NCI-H774 (cell line): Measurements from ENCODE around the gene ALDH1A3.
A peak's percentile ranks its signal among the peaks of the same experiment; 100 is the strongest.
"Not testable (repeated sequence)": the region's sequence is repeated elsewhere in the genome, so short reads cannot be mapped to it uniquely, and the experiment has no call there.

Experiments
- DNase-seq: peaks from one replicate; lab custom pipeline; 2025; lab: John Stamatoyannopoulos, UW

The ALDH1A3 gene

GRCh38 chr15:100879464-100880138 lies at the start of gene ALDH1A3:
TSS of gene ALDH1A3 (plus strand) at chr15:100879831. CDS start at chr15:100879908, 77 bp downstream.
- no peak for DNase-seq

DNA sequence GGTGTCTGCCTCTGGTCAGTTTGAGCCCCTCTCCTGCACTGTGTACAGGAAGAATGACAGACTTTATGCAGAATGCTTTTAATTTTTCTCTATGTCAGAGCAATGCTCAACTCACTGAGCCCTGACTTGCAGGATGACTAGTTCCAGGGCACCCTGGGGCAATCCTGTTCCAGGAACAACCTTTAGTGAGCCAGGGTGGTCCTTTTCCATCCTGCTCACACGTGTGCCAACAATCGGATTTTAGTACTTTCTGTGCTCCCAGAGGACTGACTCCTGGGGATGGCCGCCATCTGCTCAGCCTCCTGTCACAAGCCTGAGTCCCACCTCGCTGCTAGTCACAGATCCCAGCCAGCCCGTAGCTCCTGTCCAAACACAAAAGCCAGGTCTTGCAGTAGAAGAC lies 48.2 kb upstream of the ALDH1A3 start:
- DNase-seq, result no peak

DNA sequence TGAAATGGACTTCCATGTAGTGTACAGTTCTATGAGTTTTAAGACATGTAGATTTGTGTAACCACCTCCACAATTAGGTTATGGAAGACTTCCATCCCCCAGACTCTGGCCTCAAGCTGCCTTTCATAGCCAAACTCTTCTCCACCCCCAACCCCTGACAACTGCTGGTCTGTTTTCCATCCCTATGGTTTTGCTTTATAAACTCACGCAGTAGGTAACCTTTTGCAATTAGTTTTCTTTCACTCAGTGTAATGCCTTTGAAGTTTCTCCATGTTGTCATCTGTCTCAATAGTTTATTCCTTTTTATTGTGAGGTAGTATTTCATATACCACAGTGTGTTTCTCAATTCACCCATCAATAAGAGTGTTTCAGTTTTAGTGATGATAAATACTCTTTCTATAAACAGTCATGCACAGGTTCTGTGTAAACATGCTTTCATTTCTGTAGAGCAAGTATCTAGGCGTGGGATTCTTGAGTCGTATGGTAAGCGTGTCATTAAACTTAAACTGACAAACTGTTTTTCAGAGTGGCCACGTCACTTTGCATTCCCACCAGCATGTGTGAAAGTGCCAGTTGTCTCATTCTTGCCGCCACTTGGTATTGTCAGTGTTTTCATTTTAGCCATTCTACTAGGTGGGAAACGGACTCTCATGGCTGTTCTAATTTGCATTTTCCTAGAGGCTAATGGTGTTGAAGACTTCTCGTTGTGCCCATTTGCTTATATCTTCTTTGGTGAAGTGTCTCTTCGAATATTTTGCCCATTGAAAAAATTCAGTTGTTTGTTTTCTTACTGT lies 47.3 kb upstream of the ALDH1A3 start:
- DNase-seq, result no peak

GRCh38 chr15:100833417-100834389 lies 45.9 kb upstream of the ALDH1A3 start:
- no peak for DNase-seq

GRCh38 chr15:100834731-100835130 lies 44.9 kb upstream of the ALDH1A3 start:
- DNase-seq, result no peak

DNA sequence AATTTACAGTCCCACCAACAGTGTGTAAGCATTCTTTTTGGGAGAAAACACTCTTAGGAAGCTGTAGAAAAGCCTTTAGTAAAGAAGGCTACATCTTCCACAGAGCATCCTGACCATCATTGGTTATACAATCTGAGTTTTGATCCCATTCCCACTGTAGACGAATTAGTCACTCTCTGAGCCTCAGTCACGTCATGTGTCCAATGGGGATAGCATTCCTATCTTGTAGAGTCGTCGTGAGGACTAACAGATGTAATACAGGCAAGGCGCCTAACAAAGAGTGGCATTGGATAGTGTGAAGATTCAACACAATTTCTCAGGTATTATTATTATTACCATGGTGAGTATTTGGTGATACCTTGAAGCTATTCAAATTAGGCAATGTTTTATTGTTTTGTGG lies 44.0 kb upstream of the ALDH1A3 start:
- no peak for DNase-seq

DNA sequence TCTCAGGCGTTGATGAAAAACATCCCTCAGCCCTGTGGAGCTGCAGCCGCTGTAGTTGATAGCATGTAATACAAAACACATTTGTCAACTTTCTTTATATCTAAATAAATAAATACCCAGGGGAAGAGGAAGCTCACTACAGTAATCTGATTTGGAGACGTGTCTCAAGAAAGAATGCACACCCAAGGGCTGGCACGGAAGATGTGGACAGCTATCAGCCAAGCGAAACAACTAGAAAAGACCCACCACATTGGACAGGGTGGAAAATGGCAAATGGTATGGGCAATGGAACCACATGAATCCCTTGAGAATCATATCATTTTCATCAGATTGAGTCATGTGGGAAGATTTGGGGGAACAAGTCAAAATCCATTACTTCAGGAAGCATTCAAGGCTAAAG lies 43.1 kb upstream of the ALDH1A3 start:
- DNase-seq, result no peak

- no peak for DNase-seq
These were observed 38.2 kb upstream of the ALDH1A3 start for GRCh38 chr15:100841426-100841825.

DNA sequence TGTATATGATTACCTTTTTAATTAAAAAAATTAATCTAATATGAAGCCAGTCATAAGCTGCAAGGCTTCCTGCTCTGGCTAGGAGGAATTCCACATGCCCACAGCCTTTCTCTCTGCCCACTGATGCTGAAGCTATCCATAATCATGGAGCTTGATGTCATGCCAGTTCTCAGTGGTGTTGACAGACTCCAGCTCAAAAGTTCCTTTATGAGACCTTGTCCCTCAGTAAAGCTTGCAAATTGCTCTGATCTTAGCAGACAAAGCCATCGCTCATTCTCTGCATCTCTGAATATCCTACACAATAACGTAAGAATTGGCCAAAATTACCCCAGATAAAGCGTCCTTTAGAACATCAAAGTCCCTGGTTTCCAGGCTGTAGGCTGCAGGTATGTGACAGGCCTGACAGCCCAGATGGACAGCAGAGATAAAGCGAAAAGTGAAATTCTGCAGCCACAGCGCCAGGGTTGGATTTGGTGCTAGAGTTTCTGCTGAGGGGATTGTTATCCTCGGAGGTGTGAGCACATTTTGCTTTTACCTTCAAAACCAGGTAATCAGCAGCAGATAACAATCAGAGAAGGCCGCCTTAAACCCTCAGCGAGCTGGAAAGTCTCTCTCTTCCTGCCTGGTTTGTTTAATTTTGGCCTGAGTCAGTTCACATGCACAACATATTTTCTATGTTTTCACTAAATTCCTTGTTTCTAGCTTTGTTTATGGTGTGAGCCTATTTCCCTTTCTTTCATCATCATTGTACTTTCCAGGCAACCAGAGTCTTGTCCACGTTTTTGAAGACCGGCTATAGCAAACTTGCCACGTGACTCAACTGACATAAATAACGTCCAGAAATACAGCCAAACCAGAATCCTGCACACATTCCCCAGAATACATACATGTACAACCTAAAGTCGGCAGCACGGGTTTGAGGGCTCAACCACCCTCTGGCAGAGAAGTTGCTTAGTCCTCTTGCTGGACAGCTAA lies 36.6 kb upstream of the ALDH1A3 start:
- DNase-seq, result no peak

DNA sequence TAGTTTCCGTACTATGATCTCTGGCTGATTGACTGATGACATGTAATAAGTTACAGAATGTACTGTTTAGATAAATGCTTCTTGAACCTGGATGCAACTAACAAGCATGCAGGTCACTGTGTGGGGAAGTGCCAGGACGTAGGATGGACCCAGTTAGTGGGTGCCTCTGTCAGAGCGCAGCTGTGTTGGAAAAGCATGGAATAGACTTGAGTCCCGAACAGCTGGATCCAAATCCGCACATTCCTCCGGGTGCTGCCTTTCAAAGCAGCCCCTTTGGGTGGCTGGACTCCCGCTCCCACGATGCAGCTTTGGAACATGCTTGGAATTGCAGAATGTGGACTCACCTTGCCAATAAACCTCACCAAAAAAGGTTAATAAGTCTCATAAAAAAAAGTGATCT lies 35.5 kb upstream of the ALDH1A3 start:
- no peak for DNase-seq

DNA sequence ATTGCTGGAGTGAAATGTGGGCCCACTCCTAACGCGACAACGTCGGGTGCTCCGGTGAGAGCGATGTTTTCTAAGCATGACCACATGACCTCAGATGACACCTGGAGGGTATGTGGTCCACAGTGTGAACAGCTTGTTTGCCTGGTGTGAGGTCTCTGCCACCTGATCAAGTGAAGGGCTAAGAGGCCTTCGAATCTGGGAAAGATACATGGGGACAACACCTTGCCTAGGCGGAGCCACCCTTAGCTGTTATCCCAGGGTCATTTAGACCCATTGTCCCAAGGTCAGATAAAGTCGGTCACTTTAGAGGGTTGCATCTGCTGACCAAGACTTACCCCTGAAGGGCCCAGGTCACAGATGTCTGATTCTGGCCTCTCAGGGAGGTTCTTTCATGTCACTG lies 34.9 kb upstream of the ALDH1A3 start:
- DNase-seq, result no peak

DNA sequence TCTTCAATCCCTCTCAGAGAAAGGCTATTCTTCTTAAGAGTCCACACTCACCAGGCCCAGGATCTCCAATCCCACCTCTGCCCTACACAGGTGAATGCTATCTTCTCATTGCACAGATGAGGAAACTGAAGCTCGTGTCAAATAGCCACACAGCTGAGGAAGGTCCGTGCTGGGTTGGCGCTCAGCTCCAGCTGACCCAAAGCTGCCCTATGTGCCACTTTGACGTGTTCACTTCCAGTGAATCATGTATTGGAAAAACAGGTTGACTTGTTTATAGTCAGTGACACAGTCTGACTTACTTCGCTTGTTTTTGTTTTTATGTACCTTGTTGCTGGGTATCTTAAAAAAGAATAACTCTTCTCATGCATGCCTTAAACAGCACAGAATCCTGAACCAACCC lies 32.4 kb upstream of the ALDH1A3 start:
- DNase-seq, result no peak

GRCh38 chr15:100849021-100849854 lies 30.4 kb upstream of the ALDH1A3 start:
- peak; percentile 19 for DNase-seq

GRCh38 chr15:100849855-100850218 lies 29.8 kb upstream of the ALDH1A3 start:
- DNase-seq, result no peak

GRCh38 chr15:100851428-100852015 lies 28.1 kb upstream of the ALDH1A3 start:
- not testable (repeated sequence) for DNase-seq

GRCh38 chr15:100852630-100853029 lies 27.0 kb upstream of the ALDH1A3 start:
- no peak for DNase-seq

DNA sequence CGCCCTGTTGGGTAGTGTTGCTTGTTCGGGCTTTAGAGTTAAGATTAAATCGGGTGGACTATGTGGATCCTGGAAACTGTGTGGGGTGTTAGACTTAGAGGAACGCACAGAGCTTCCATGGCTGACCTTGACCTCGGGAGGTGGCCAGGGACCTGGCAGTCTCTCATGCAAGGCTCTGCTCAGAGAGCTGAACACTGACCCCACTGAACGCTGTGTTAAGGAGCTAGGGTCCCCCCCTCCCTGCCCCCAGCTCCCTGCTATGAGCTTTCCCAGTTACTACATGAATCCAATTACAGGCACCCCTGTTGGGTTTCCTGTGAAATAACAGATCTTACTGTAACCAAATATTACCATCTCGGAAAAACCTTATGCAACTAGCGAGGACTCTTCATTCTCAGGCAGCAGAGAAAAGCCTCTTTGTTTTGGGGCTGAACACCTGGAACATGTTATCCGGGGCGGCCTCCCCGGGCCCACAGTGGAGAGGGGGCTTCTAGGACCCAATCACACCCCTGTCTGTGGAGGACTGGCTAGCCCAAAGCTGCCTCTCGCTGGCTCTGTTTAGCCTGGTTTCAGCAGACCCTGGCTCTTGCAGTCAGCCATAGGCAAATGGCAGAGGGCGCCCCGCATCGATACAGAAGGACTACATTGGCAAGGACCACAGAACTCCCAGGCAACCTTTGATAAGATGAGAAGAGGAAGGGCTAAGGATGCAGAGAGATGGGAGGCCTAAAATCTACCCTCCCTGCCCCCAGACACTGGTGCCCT lies 25.8 kb upstream of the ALDH1A3 start:
- DNase-seq, result no peak

DNA sequence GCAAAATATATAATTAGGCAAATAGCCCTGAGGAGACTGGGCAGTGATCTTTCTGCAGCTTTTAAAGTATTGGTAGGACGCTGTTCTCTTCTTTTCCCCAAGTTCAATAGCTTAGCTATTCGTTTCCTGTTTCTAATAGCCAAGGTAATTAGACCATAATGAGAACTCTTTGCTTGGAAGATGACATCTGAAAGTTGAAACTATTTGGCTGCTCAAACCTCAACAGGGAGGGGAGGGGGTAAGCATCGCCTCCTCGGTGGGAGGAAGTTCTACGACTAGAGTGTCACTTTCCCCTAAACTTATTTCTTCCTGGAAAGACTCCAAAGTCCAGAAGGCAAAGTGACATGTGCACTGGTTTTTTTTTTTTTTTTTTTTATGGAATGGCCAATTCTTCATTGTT lies 22.8 kb upstream of the ALDH1A3 start:
- no peak for DNase-seq

GRCh38 chr15:100858294-100858693 lies 21.3 kb upstream of the ALDH1A3 start:
- no peak for DNase-seq
